Measurements from ENCODE around the gene FHOD3. TPM values are rescaled to one million over a fixed set of nuclear protein-coding genes. Genes with fewer than 3 reads are reported as not detected.

Gene FHOD3
- total and polyA plus RNA-seq, 9 of the 15 experiments (the other 6 are each of a cell fraction or from before 2014, with no cell fraction given): 0.11 TPM; not detected in 8

GRCh38 chr18:36424741-36425142 lies 127.2 kb downstream of the FHOD3 start:
- ATAC-seq: peak; percentile 90
- TF ChIP-seq CTBP1 (IDR thresholded peaks at IDR 0.05; ENCODE audit: borderline replicate concordance) (peak; percentile 66; the same call in 1 of the 2 replicates), NCOA2 (IDR thresholded peaks at IDR 0.05; ENCODE audit: partially characterized antibody in 2 of 2) (peak in 1 of 2 experiments; percentile 65), HES1 (IDR thresholded peaks at IDR 0.05; ENCODE audit: low read depth) (peak; percentile 80), FOSL1 (tag; conservative IDR thresholded peaks at IDR 0.05) (peak; percentile 89), TAF9B (IDR thresholded peaks at IDR 0.05; ENCODE audit: partially characterized antibody) (peak; percentile 20), MAFG (tag; conservative IDR thresholded peaks at IDR 0.05) (peak; percentile 79), HNRNPK (IDR thresholded peaks at IDR 0.05; ENCODE audit: low read depth, low read length, poor library complexity, severe bottlenecking) (no peak), HMGXB4 (CRISPR knock-in tag; IDR thresholded peaks at IDR 0.05) (no peak), EZH2 (IDR thresholded peaks at IDR 0.05; ENCODE audit: borderline replicate concordance, low read depth, low read length) (no peak), E2F8 (IDR thresholded peaks at IDR 0.05; ENCODE audit: low read depth, partially characterized antibody) (no peak), DACH1 (IDR thresholded peaks at IDR 0.05; ENCODE audit: partially characterized antibody) (peak; percentile 41), GTF2B (IDR thresholded peaks at IDR 0.05; ENCODE audit: extremely low read depth, insufficient read length) (no peak), ZKSCAN3 (CRISPR knock-in tag; IDR thresholded peaks at IDR 0.05) (no peak), LCOR (CRISPR knock-in tag; IDR thresholded peaks at IDR 0.05) (no peak), MAX (CRISPR knock-in tag; IDR thresholded peaks at IDR 0.05) (no peak), RCOR1 (IDR thresholded peaks at IDR 0.05; ENCODE audit: borderline replicate concordance in 1 of 2, low read depth in 2 of 2, low read length in 2 of 2) (peak in 1 of 2 experiments; percentile 89; a peak in 2 of 4 replicates), BCOR (IDR thresholded peaks at IDR 0.05) (no peak)

More at GRCh38 chr18:36424741-36425142, 127.2 kb downstream of the FHOD3 start:
- Histone ChIP-seq H3K27me3 (ENCODE audit: control insufficient read depth in 2 of 2, insufficient read depth in 2 of 2, low read length in 2 of 2) (peaks cover 2 to 9% of the 10 kb centered on the region in 2 experiments; a peak in 4 of 5 replicates), H3K4me2 (ENCODE audit: insufficient read depth, low read length) (no peak overlapping the region; the same call in 1 of the 2 replicates), H3K4me3 (no peak overlapping the region), H3K9me3 (replicated peaks; ENCODE audit: control insufficient read depth, insufficient read depth, low read depth, low read length) (no peaks in the 10 kb centered on the region), H3K79me2 (ENCODE audit: control insufficient read depth, insufficient read depth, low read length) (no peaks in the 10 kb centered on the region), H3K4me1 (replicated peaks in 1 of 2; ENCODE audit: control insufficient read depth in 2 of 2, insufficient read depth in 2 of 2, low read length in 2 of 2) (peaks cover 0 to 5% of the 10 kb centered on the region in 2 experiments; a peak in 3 of 5 replicates), H4K20me1 (replicated peaks; ENCODE audit: control insufficient read depth, insufficient read depth, low read length) (no peaks in the 10 kb centered on the region), H3K9ac (ENCODE audit: insufficient read depth in 1 of 2, low read depth in 2 of 2, low read length in 2 of 2) (no peak overlapping the region), H2AFZ (ENCODE audit: low read depth, low read length) (no peak overlapping the region), H3K9me1 (ENCODE audit: control insufficient read depth, insufficient read depth, low read length) (no peaks in the 10 kb centered on the region), H3K36me3 (ENCODE audit: control insufficient read depth, insufficient read depth, low read length) (no peaks in the 10 kb centered on the region), H3K27ac (ENCODE audit: extremely low read depth, low read depth, low read length) (no peak overlapping the region)
- WGBS (ENCODE audit: insufficient coverage, low coverage, missing lambda C conversion rate): under 1% methylated on average over 4 of the region's 4 CpGs
- in situ Hi-C loops (cut with MboI) (no loop called here), intact Hi-C loops (cut with micrococcal nuclease) (loop anchor here (5.0 kb wide), 1 partner anchor 132 kb away; no protein-coding TSS in a partner anchor)
- no TSS peak for BruUV-seq (replicated peaks)
- FAIRE-seq: peak; percentile 92
- CTCF ChIA-PET (ENCODE audit: low intra/inter-chr PET ratio): no interaction called here
- peak; percentile 44 to 72 (median 47) for DNase-seq (ENCODE audit: extremely low read depth in 1 of 4, low spot score in 3 of 4)
- POLR2A ChIA-PET: no interaction called here

All from K562 (cell line).